ENCODE results near the gene PPP3CA.

GRCh38 chr4:101115887-101116286, 231.4 kb downstream of the PPP3CA start:
- TF ChIP-seq ZNF331 (CRISPR knock-in tag; IDR thresholded peaks at IDR 0.05; ENCODE audit: low read depth) (no peak), CTCF (conservative IDR thresholded peaks at IDR 0.05; ENCODE audit: low read depth in 2 of 2) (no peak), POLR2AphosphoS5 (IDR thresholded peaks at IDR 0.05; ENCODE audit: low read depth) (no peak), JUNB (IDR thresholded peaks at IDR 0.05; ENCODE audit: unreplicated experiment) (no peak), EZH2 (IDR thresholded peaks at IDR 0.05; ENCODE audit: low read depth, unreplicated experiment) (no peak), EZH2phosphoT487 (IDR thresholded peaks at IDR 0.05; ENCODE audit: unreplicated experiment) (no peak), REST (IDR thresholded peaks at IDR 0.05; ENCODE audit: unreplicated experiment) (no peak), NANOG (IDR thresholded peaks at IDR 0.05; ENCODE audit: borderline replicate concordance) (no peak), ZNF462 (CRISPR knock-in tag; IDR thresholded peaks at IDR 0.05) (no peak), ZNF114 (CRISPR knock-in tag; IDR thresholded peaks at IDR 0.05) (no peak), CREB1 (CRISPR knock-in tag; IDR thresholded peaks at IDR 0.05; ENCODE audit: low read depth) (no peak), STAT1 (IDR thresholded peaks at IDR 0.05; ENCODE audit: unreplicated experiment) (no peak), ETS1 (IDR thresholded peaks at IDR 0.05) (no peak)
